Cortex of kidney (tissue), 1 donor: ENCODE measurements around the gene CACYBP.

ENCODE experiments used
- DNase-seq: peaks from one replicate; lab custom pipeline; 2025; lab: John Stamatoyannopoulos, UW

The CACYBP gene, protein sequence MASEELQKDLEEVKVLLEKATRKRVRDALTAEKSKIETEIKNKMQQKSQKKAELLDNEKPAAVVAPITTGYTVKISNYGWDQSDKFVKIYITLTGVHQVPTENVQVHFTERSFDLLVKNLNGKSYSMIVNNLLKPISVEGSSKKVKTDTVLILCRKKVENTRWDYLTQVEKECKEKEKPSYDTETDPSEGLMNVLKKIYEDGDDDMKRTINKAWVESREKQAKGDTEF

DNA sequence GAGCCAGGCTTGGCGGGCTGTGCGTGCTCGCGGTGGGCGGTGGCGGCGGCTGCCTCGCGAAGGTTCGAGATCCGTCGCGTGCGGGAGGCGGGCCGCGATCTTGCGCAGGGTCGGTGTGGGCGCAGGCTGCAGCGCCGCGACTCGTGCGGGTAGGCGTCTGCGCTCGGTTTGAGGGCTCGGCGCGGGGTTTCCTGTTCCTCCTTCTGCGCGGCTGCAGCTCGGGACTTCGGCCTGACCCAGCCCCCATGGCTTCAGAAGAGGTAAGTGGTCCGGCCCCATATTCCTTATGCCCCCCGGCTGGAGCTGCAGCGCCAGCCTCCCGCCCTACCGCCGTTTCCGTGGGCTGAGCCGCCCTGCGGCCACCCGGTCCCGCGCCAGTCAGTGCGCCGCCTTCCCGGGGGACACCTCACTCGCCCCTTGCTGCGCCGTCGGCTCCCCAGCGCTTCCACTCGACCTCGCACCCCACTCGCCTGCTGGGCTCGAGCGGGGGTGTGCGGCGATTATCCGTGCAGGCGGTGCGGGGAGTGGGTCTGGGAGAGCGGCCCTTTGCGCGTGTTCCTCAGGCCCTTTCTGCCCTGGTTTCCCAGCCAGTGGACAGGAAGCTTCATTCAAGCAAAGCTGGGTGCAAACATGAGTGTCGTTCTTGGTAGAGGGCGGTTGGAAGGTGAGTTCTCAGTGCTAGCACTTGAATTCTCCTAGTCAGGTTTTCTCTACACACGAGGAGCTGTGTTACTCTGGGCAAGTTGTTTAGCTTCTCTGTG is at the start of gene CACYBP:
Gene CACYBP (plus strand): TSS at position 12 of the 761 bp plus-strand sequence. CDS start 234 bp downstream, at position 246.
- DNase-seq: no peak

GRCh38 chr1:174953285-174954072 is 46.3 kb upstream of the CACYBP start:
- DNase-seq: no peak

GRCh38 chr1:174954073-174954460 is 45.7 kb upstream of the CACYBP start:
- no peak for DNase-seq

DNA sequence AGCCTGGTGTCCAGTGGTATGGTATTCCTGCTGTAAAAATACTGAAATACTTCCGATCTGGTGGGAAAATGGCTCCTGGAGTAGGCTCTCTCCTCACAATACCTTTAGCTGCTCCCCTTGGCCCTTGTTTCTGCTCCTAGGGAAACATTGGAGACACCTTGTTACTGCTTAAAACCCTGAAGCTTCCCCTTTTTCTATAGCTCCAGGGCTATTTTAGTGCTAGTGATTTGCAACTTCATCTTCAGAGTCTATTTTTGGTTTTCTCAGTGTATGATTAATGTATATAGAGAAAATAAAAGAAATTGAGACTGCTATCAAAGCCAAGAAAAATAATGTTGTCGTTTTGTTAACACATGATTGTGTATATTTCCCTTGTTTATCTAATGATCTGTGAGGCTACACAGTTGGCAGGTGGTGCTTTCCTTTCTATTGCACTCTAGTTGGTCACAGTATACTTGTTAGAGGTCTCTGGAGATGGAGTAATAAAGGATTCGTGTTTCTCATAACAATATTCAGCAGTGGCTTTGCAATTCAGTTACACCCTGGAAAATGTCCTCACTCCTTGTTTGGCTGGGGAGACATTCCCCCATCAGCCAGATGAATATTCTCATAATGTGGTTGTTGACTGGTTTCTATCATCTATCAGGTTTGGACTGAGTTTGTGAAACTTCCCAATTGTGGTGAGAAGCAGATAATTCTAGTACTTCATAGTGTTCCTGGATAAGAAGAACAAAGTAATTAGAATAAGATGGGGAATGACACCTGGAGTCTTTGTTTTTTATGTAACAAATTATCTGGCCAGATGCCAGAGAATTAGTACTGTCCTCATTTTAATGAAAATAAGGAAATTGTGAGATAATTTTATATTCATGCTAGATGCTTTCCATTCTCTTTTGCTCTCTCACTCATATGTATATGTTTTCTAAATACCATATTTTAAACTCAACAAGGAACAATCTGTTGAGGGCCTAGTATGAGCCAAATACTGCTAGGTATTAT is 44.8 kb upstream of the CACYBP start:
- DNase-seq: no peak

DNA sequence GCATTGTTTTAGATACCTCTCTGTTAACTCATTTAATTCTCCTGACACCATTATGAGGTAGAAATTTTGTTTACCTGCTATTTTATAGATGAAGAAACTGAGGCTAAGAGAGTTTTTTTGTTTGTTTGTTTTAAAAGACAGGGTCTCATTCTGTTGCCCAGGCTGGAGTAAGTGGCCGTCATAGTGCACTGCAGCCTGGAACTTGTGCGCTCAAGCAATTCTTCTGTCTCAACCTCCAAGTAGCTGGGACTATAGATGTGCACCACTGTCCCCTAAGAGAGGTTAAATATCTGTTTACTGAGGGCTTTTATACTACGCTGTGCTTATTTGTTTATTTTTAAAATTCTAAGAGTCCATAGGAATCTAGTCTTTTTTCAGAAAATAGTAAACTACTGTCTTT is 43.7 kb upstream of the CACYBP start:
- DNase-seq: no peak

- no peak for DNase-seq
Observed at GRCh38 chr1:174956976-174957375, 42.8 kb upstream of the CACYBP start.

DNA sequence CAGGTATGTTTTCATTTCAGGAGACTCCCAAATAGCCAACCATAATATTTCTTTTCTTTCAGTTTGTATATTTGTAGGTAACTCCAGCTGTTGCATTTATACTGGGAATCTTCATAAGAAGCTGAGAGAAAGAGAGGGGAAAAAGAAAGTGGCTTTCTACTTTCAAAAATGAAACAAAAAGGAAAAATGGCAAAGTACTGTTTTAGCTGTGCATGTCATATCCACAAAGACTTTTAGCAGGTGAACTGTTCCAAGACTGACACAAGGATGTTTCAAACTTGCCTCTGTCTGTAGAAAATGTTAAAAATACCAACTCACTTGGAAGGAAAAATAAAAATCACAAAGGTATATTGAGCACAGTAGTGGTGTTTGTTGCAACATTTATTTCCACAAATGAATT is 41.9 kb upstream of the CACYBP start:
- no peak for DNase-seq

DNA sequence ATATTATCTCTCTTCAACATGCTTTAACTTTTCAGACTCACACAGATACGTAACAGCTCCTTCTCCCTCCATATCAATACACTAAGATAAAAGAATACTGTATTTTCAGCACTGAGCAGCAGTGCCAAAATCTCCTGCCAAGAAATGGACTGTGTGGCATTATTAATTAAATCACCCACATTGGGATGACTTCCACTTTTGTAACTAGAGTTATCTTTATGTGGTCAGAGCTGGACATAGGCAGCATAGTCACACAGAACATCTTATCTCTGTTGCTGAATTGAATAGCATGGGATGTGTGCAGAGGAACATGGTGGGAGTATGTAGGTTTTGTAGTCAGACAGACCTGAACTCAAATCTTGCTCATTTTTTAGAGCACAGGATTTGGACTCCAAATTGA is 41.4 kb upstream of the CACYBP start:
- no peak for DNase-seq

DNA sequence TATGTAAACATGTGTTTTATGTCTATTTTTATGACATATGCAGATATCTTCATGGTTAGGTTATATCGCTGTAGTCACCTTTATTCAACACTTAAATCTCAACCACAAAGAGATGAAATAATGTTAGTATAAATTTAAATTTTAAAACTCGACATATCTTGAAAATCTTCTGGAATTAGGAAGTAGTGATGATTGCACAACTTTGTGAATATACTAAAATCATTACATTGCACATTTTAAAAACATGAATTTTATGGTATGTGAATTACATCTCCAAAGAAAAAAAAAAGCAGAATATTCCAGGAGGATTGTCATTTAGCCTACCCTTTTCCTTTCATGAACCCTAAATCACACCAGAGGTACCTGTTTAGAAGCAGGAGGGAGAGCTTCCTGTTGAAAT is 39.4 kb upstream of the CACYBP start:
- no peak for DNase-seq

GRCh38 chr1:174963529-174964125 is 36.1 kb upstream of the CACYBP start:
- DNase-seq: no peak

DNA sequence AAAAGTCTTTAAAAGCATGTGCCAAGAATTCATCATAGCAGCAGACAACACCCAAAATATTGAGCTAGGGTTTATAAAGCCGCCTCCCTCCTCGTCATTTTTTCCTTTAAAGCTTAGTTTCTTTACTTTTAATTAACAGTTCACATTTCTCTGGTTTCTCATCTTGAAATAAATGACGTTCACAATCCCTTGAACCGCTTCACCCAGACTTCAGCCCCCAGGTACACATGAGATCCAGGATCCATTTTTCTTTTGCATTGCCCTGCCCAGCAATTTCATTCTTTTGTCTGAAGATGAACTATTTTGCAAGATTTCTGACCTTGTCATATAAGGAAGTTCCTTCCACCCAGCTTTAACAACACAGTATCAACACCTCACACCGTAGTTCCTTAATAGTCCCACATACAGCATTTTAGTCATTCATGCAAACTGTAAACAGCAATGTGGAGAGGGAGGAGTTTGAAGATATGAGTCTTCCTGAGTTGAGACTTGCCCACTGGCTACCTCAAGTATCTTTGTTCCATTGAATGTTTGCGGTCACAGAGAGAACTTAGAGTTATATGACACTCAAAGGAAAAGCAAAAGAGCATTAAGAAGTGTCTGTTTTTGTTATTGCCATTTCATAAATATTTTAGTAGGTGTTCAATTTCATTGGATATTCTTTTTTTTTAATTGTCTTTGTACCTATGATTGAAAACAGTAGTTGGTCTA is 35.3 kb upstream of the CACYBP start:
- no peak for DNase-seq

- no peak for DNase-seq
Observed at GRCh38 chr1:174964972-174965361, 34.8 kb upstream of the CACYBP start.

DNA sequence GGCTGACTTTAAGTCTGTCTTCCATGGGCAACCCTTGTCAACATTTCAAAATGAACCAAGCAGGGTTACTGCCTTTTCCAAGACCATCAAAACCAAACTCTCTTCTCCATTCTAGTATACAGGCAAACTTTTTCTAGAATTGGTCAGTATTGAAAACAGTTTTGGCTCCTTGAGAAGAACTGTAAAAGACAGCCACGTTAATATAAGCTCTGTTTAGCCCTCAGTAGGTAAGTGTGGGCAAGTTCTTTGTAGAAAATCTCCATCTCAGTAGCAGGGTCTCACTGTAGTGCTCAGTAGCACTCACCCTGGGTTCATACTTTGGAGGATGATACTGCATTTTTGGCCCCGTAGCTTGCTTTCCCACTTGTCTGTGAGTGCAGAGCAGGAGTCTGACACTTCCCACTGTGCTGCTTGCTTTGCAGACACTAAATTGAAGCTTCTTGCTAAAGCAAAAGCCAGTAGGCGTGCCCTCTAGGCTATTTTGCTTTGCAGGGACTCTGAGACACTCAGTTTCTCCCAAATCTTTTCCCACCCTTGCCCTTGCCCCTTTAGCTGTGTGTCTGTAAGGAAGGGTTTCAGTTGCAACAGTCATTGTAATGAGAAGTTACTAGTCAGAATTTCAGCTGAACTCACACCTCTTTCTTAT is 34.3 kb upstream of the CACYBP start:
- no peak for DNase-seq

- no peak for DNase-seq
Observed at GRCh38 chr1:174966008-174966572, 33.7 kb upstream of the CACYBP start.

GRCh38 chr1:174967845-174968705 is 31.7 kb upstream of the CACYBP start:
- no peak for DNase-seq

GRCh38 chr1:174968750-174969244 is 30.9 kb upstream of the CACYBP start:
- DNase-seq: no peak

GRCh38 chr1:174969977-174970376 is 29.8 kb upstream of the CACYBP start:
- no peak for DNase-seq

GRCh38 chr1:174971466-174971865 is 28.3 kb upstream of the CACYBP start:
- DNase-seq: no peak

DNA sequence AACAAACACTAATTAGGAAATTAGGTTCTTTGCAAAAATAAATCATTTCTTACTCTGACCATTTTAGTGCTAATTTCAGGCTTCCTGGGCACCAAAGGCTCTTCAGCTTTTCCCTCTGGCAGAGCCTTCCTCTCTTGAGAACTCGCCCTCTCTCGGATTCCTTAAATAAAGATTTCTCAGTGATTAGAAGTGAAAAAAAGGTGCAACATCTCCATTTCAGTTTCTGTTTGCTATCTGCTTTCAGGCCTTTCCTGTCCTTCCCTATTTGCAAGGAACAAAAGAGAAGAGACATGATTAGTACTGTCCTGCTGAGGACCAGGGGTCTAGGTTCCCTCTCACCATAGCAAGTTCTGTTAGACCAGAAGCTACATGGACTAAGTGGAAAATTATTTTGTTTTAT is 27.8 kb upstream of the CACYBP start:
- no peak for DNase-seq
